Right cardiac atrium (tissue), 5 donors: ENCODE data around the gene AQP6. TPM values are rescaled to one million over a fixed set of nuclear protein-coding genes. Genes with fewer than 3 reads are reported as not detected.

Experiments used
- ATAC-seq, 2 donors: fragments of 200-7000 bp; cut with Tn5 transposase; one replicate each; pipeline versions ENCODE4 v1.8.0 to v1.9.1; 2020; ENCODE audit warnings: moderate library complexity in 2 of 2, mild to moderate bottlenecking in 1 of 2
- DNase-seq, 3 donors: peaks; one replicate each; pipeline ENCODE4 v3.0.0-alpha.2; 2020
- H3K27ac ChIP-seq: one replicate; pipeline ENCODE4 v1.5.1; 2013; ENCODE audit warnings: mild to moderate bottlenecking, low read length, control low read depth, moderate library complexity
- H3K27me3 ChIP-seq: one replicate; pipeline ENCODE4 v1.6.1; 2013; ENCODE audit not compliant: control insufficient read depth, insufficient read depth
- H3K4me1 ChIP-seq: one replicate; pipeline ENCODE4 v1.6.1; 2013; ENCODE audit warnings: low read length; ENCODE audit not compliant: control insufficient read depth, insufficient read depth
- H3K4me3 ChIP-seq: one replicate; pipeline ENCODE4 v1.5.1; 2013; ENCODE audit warnings: low read length, control low read depth
- H3K9me3 ChIP-seq: one replicate; pipeline ENCODE4 v1.6.1; 2013; ENCODE audit warnings: low read length; ENCODE audit not compliant: control insufficient read depth
- WGBS: extraction: QIAGEN DNeasy Blood & Tissue Kit; methylation state at CpG from one replicate; pipeline ENCODE4 v1.1.7; 2013; 5-methylcytosine and 5-hydroxymethylcytosine counted together
- intact Hi-C, 4 donors: fragments of 100-400 bp; cut with DNase I; formaldehyde crosslinking; loops; one replicate each; pipeline versions ENCODE4 v1.11.0 to v1.14.0; 2022 to 2023
- long read RNA-seq, 4 donors: library from polyadenylated mRNA; unstranded; transcript quantifications; one replicate each; pipeline ENCODE4 v2.0.0, GENCODE V29; 2020 to 2021
- polyA plus RNA-seq: library from polyadenylated mRNA; stranded (reverse); fragments of 200-250 nt; gene quantifications from one replicate; pipeline ENCODE4 v1.2.3, GENCODE V29; 2013
- total RNA-seq, 4 donors: library from RNA; stranded (reverse); fragmentation: NEBNext Ultra II Directional; extraction: Animal tissue kit (Norgen Biotek cat#: 25700); gene quantifications; one replicate each; pipeline ENCODE4 v1.2.1, GENCODE V29; 2021
- donor health status: healthy with polysubstance abuse.
- donor health status: DM: no; HTN: yes; CAD: no.
- donor health status: DM: no; HTN: no; CAD: no.
- donor health status: DM: no; HTN: yes; CAD: no; lungs with severe emphysema.
- donor health status: DM: yes; HTN: yes; CAD: no.

The AQP6 gene, protein sequence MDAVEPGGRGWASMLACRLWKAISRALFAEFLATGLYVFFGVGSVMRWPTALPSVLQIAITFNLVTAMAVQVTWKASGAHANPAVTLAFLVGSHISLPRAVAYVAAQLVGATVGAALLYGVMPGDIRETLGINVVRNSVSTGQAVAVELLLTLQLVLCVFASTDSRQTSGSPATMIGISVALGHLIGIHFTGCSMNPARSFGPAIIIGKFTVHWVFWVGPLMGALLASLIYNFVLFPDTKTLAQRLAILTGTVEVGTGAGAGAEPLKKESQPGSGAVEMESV
- under 1 TPM in 3 of 4 donors, not detected in 1; 0.15 to 0.25 (median 0.17) TPM for total RNA-seq
- polyA plus RNA-seq: 0.32 TPM
- long read RNA-seq, donor 1: 0 reads
- long read RNA-seq, donor 2, partial matches to known transcripts: 1 of 1 reads
- long read RNA-seq, donor 2, other reads (novel, unspliced or antisense): 0 of 1 reads
- long read RNA-seq, donor 3, partial matches to known transcripts: 0 of 1 reads
- long read RNA-seq, donor 3, other reads (novel, unspliced or antisense): 0 of 1 reads
- long read RNA-seq, donor 4: 0 reads

DNA sequence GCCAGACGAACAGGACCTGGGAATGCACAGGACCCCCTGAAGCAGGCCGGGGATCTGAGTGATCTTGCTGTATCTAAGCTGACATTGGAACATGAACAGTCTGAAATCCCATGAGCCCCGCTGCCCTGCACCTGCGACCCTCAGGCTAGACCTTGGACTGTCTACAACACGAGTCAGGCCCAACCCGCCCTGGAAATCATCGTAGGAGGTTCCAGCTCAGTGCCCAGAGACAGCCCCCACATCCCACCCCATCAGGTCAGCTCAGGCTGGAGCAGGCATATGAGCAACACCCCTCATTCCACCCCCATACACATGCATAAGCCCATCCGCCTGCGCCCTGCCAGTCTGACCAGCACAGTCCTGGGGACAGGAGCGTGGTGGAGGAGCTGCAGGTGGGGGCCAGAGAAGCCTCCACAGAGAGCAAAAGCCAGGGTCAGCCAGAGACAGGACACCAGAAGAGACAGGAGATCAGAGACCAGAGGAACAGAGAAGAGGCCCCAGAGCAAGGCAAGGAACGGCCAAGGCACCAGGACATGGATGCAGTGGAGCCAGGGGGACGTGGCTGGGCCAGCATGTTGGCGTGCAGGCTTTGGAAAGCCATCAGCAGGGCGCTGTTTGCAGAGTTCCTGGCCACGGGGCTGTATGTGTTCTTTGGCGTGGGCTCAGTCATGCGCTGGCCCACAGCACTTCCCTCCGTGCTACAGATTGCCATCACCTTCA is at the start of gene AQP6:
AQP6 (plus strand) TSS at position 307 of the 720 bp plus-strand sequence; CDS start at position 534, 227 bp downstream.
- intact Hi-C loops: loop anchor here in 2 of 4 donors (5.0 kb wide), 1 partner anchor 80 kb away; no protein-coding TSS in a partner anchor
- DNase-seq: peak in 1 of 3 donors; percentile 54
- 81% methylated on average over 18 of the region's 18 CpGs for WGBS

DNA sequence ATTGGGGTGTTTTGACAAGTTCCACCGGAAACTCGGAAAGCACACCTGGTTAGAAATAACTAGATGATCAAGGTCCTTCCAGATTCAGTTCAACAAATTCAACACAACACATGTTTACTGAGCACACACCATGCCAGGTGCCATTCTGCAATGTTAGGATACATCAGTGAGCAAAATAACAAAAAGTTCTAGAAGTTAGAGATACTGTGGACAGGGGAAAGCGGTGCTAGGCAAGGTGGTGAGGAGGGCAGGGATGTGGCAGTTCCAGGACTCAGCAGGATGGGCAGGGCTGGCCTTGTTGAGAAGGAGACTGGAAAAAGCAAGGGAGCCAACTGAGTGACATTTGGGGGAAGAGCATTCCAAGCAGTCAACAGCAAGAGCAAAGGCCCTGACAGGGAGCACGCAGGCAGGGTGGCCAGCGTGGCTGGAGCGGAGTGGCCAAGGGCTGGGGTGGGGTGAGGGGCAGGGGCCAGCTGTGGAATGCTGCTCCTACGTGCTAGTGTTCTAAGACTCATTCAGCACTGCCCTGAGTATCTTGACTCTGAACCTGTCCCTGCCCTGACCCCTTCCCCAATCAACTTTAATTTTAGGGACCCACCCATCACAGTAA is 49.6 kb upstream of the AQP6 start:
- 62% methylated on average over 7 of the region's 7 CpGs for WGBS
- H3K27ac ChIP-seq: peak overlapping the region; percentile 69
- intact Hi-C loops: no loop called here
- no peaks in the 10 kb centered on the region for H3K9me3 ChIP-seq
- DNase-seq (peak; percentile 79 to 92 (median 92)), ATAC-seq (peak; percentile 83 to 89)
- no peak overlapping the region for H3K4me3 ChIP-seq
- no peaks in the 10 kb centered on the region for H3K27me3 ChIP-seq
- H3K4me1 ChIP-seq: peaks cover 2% of the 10 kb centered on the region

More for the DNA sequence above, at the start of gene AQP6:
- ATAC-seq: peak in 1 of 2 donors; percentile 4
- H3K9me3 ChIP-seq: no peaks in the 10 kb centered on the region
- H3K27ac ChIP-seq: no peak within 1 kb of the TSS
- no peak within 1 kb of the TSS for H3K4me3 ChIP-seq
- no peaks in the 10 kb centered on the region for H3K4me1 ChIP-seq
- no peaks in the 10 kb centered on the region for H3K27me3 ChIP-seq

DNA sequence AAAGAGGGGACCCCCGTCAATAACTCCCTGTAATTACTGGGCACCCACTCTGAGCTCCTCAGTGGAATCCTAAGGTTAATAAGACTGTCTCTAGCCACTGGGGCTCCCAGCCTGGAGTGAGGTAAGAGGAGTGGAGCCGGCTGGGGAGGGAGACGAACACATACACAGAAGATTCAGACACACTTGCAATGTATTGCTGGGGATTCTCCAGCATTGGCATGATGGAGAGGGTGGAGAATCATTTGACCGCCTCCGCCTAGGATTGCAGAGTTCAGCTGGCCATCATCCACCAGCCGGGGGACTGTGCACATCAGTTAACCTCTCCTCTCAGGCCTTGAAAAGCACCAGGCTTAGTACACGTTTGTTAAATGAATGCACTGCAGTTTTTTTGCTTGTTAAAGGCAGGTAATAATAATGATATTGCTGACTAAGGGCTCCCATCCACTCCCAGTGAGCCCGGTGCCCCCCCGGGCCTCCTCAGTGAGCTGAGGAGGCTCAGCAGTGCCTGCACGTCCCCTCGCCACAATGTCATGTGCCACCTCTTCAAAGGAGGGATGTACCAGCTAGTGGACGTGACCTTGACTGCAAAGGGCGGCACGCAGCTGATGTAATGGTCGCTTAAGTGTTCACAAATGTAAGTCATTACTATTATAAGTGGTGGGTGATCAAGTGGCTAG is 48.7 kb upstream of the AQP6 start:
- Histone ChIP-seq H3K4me1 (peaks cover 2% of the 10 kb centered on the region), H3K27ac (peak overlapping the region; percentile 14), H3K9me3 (no peaks in the 10 kb centered on the region), H3K4me3 (no peak overlapping the region), H3K27me3 (no peaks in the 10 kb centered on the region)
- ATAC-seq: peak; percentile 38 to 44
- WGBS: 75% methylated on average over 15 of the region's 15 CpGs
- intact Hi-C loops: no loop called here
- DNase-seq: peak; percentile 63 to 80 (median 73)

DNA sequence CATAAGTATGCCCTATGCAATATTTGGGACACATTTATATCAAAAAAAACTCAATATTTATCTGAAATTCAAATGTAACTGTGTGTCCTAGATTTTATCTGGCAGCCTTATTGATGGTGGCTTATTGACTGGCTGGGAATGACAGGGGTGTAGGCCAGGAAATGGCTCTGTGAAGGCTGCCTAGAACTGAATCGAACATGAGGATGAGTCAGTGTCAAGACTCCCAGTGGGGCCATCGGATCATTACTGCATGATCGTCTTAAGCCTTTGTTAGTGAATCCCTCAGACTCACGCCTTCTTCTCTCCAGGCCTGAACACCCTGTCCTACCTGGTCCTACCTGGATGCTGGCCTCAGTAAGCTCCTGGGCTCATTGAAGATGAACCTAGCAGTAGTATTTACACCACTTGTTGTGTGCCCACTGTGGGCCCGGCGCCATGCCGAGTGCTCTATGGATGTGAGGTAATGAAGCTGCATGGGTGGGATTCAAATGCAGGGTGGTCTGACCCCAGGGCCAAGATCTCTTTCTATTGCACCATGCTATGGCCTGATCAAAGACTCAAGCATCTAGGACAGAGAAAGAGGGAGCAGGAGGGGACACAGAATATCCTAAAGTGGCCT is 48.0 kb upstream of the AQP6 start:
- intact Hi-C loops: no loop called here
- H3K27ac ChIP-seq: no peak overlapping the region
- no peak overlapping the region for H3K4me3 ChIP-seq
- H3K9me3 ChIP-seq: no peaks in the 10 kb centered on the region
- DNase-seq: no peak
- H3K27me3 ChIP-seq: no peaks in the 10 kb centered on the region
- WGBS: 77% methylated on average over 7 of the region's 7 CpGs
- peaks cover 4% of the 10 kb centered on the region for H3K4me1 ChIP-seq
- no peak for ATAC-seq

DNA sequence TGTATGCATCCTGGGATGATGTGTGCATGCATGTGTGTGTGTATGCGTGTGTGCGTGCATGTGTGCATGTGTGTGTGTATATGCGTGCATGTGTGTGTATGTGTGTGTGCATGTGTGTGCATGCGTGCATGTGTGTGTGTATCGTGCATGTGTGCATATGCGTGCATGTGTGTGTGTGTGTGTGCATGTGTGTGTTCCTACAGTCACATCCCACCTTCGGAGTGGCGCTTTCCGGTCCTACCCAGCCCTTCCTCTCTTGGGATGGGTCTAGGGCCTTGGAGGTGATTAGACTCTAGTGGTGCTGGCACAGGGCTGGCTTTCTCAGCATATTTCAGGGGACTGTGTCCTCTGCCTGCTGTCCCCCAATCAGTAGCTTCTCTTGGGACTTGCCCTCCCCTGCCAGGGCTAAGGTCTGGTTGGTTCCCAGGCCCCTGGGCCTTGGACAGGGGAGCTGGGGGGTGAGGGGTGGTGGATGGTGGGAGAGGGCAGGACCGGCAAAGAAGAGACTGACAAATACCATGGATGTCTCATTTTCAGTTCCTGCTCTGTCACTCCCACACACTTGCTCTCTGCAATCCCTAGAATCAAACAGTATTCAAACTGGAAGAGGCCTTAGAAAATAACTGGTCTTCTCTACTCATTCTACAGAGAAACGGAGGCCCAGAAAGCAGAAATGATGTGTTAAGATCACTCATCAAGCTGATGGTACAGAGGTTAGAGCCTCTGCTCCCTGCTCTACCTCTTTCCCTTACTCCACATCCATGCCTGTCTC is 47.1 kb upstream of the AQP6 start:
- WGBS: 86% methylated on average over 11 of the region's 11 CpGs

DNA sequence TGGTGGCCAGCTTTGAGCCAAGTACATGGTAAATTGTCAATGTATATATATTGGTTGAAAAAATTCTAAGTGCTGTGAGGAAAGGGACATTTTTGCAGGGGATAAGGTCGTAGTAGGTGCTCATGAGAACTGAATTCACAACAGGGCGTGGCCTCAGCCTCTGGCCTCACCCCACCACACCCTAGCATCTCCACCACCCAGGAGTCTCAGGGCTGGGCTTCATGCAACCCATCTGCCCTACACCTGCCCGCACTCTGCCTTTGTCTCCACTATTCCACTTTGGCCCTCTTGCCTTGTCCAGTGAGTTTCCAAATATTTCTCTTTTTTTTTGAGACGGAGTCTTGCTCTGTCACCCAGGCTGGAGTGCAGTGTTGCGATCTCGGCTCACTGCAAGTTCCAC is 44.3 kb upstream of the AQP6 start:
- DNase-seq: no peak
- no peak overlapping the region for H3K27ac ChIP-seq
- ATAC-seq: no peak
- no peak overlapping the region for H3K4me3 ChIP-seq
- no peaks in the 10 kb centered on the region for H3K27me3 ChIP-seq
- WGBS: 96% methylated on average over 6 of the region's 6 CpGs
- H3K9me3 ChIP-seq: no peaks in the 10 kb centered on the region
- H3K4me1 ChIP-seq: peaks cover 5% of the 10 kb centered on the region
- intact Hi-C loops: no loop called here

More for the DNA sequence above, 47.1 kb upstream of the AQP6 start:
- DNase-seq: no peak
- Histone ChIP-seq H3K9me3 (no peaks in the 10 kb centered on the region), H3K27ac (no peak overlapping the region), H3K4me1 (peaks cover 5% of the 10 kb centered on the region), H3K27me3 (no peaks in the 10 kb centered on the region), H3K4me3 (no peak overlapping the region)
- ATAC-seq: no peak
- intact Hi-C loops: no loop called here

DNA sequence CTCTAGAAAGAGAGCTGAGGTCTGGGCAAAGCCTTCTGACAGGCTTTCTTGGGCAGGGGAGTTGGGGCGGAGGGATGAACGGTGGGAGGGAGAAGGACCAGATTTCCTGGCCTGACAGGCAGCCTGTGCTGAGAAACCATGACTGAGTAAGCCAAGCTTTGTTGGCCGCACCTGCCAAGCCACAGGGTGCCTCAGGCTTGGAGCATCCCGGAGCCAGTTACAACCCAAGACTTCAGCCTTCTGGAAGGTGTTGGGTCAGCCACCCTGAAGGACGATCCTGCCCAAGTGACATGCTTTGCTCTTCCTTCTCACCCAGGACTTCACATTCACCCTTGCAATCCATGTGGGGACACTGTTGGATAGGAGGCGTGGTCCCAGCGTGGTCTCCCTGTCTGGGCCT is 43.2 kb upstream of the AQP6 start:
- intact Hi-C loops: no loop called here
- Histone ChIP-seq H3K4me1 (peaks cover 5% of the 10 kb centered on the region), H3K27ac (no peak overlapping the region), H3K27me3 (no peaks in the 10 kb centered on the region), H3K4me3 (no peak overlapping the region), H3K9me3 (no peaks in the 10 kb centered on the region)
- no peak for DNase-seq
- ATAC-seq: no peak
- 85% methylated on average over 7 of the region's 7 CpGs for WGBS

DNA sequence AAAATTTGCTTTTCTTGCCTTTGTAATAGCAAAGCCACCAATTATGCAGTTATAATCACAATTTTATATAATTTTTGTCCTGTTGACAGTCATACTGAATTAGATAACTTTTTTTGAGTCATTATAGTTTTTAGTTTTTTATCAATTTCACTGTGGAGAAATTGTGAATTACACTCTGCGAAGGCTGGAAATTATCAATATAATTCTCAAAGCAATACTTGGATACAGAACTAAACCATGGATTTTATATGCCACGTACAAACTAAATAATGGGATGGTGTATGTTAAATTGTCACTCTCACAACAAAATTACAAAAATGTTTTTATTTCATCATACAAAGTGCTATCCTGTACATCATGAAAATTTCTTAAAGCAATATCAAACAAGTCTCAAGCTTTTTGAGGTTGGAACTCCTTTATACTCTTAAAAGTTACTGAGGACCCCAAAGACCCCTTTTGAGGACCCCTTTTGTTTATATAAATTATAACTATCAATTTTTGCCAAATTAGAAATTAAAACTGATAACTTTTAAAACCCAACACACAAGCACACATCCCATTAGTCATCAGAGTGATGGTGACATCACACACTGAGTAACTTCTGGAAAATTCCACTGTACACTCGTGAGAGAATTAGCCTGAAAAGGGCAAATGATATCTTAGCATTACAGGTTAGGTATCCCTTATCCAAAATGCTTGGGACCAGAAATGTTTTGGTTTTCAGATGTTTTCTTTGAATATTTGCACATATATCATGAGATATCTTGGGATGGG is 42.0 kb upstream of the AQP6 start:
- Histone ChIP-seq H3K9me3 (no peaks in the 10 kb centered on the region), H3K27me3 (no peaks in the 10 kb centered on the region), H3K4me3 (no peak overlapping the region), H3K4me1 (peaks cover 5% of the 10 kb centered on the region), H3K27ac (no peak overlapping the region)
- intact Hi-C loops: no loop called here
- WGBS: 59% methylated on average over 3 of the region's 3 CpGs
- DNase-seq: no peak
- ATAC-seq: peak; percentile 53 to 74

DNA sequence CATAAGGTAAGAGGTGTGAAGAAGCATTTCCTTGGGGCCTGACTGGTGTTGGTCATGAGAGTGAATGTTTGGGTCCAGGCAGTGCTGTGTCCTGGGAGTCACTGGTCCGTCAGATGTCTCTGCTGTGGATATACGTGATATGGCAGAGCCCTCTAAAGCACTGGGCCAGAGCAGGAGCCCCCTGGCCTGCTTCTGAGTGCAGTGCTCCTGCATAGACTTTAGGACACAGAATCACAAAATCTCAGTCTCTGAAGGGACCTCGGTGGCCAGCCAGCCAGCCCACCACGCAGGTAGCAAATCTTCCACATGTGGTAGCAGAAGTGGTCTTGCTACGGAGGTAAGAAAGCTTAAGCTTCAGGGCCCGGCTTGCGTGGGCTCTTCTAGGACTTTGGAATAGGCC is 40.7 kb upstream of the AQP6 start:
- ATAC-seq (no peak), DNase-seq (no peak)
- H3K27me3 ChIP-seq: no peaks in the 10 kb centered on the region
- no peak overlapping the region for H3K27ac ChIP-seq
- H3K4me3 ChIP-seq: no peak overlapping the region
- intact Hi-C loops: no loop called here
- WGBS: 71% methylated on average over 7 of the region's 7 CpGs
- H3K4me1 ChIP-seq: peaks cover 5% of the 10 kb centered on the region
- H3K9me3 ChIP-seq: no peaks in the 10 kb centered on the region
